Astrocyte (in vitro differentiated cells and primary cell): ENCODE data around the gene C4orf51. TPM values are rescaled to one million over a fixed set of nuclear protein-coding genes. Genes with fewer than 3 reads are reported as not detected.

Experiments
- DNase-seq: peaks from one replicate; pipeline ENCODE4 v3.0.0-alpha.2; 2010; ENCODE audit warnings: low read depth
- FAIRE-seq: peaks from 2 replicates; lab custom pipeline; 2011; peaks lifted over from hg19 to GRCh38; lab: Jason Lieb, UNC
- H2AFZ ChIP-seq: 2 replicates; pipeline ENCODE4 v1.6.0; 2012; ENCODE audit warnings: low read depth, low read length, inconsistent platforms
- H3K27ac ChIP-seq: 2 replicates; pipeline ENCODE4 v1.5.1; 2011; ENCODE audit warnings: low read depth, low read length, inconsistent platforms
- H3K27me3 ChIP-seq: 2 replicates; pipeline ENCODE4 v1.6.0; 2011; ENCODE audit warnings: low read length, inconsistent platforms; ENCODE audit not compliant: insufficient read depth
- H3K36me3 ChIP-seq: 2 replicates; pipeline ENCODE4 v1.5.1; 2011; ENCODE audit warnings: low read length, inconsistent platforms; ENCODE audit not compliant: insufficient read depth
- H3K4me1 ChIP-seq: 2 replicates; pipeline ENCODE4 v1.5.1; 2011; ENCODE audit warnings: low read length, inconsistent platforms; ENCODE audit not compliant: insufficient read depth
- H3K4me2 ChIP-seq: 2 replicates; pipeline ENCODE4 v1.6.0; 2012; ENCODE audit warnings: low read length, inconsistent platforms
- H3K4me3 ChIP-seq: 2 replicates; pipeline ENCODE4 v1.5.1; 2011; ENCODE audit warnings: low read depth, mild to moderate bottlenecking, low read length, inconsistent platforms; ENCODE audit not compliant: insufficient read depth
- H3K79me2 ChIP-seq: 2 replicates; pipeline ENCODE4 v1.6.0; 2012; ENCODE audit warnings: mild to moderate bottlenecking, low read length, inconsistent platforms; ENCODE audit not compliant: insufficient read depth
- H3K9ac ChIP-seq: 2 replicates; pipeline ENCODE4 v1.6.0; 2012; ENCODE audit warnings: mild to moderate bottlenecking, low read length, inconsistent platforms
- H3K9me3 ChIP-seq: 2 replicates; pipeline ENCODE4 v1.5.1; 2012; ENCODE audit warnings: low read depth, mild to moderate bottlenecking, low read length, inconsistent platforms; ENCODE audit not compliant: insufficient read depth
- H4K20me1 ChIP-seq: 2 replicates; pipeline ENCODE4 v1.6.0; 2012; ENCODE audit warnings: low read length, inconsistent platforms; ENCODE audit not compliant: insufficient read depth
- H3K27ac Mint-ChIP-seq: one replicate; pipeline ENCODE4 v1.8.0; 2021; ENCODE audit warnings: mild to moderate bottlenecking, mixed read lengths; ENCODE audit not compliant: unreplicated experiment
- H3K27me3 Mint-ChIP-seq: one replicate; pipeline ENCODE4 v1.8.0; 2021; ENCODE audit warnings: low read depth, mixed read lengths; ENCODE audit not compliant: unreplicated experiment
- H3K36me3 Mint-ChIP-seq: one replicate; pipeline ENCODE4 v1.8.0; 2021; ENCODE audit warnings: low read depth, mixed read lengths; ENCODE audit not compliant: unreplicated experiment
- H3K4me1 Mint-ChIP-seq: one replicate; pipeline ENCODE4 v1.8.0; 2021; ENCODE audit warnings: low read depth, mixed read lengths; ENCODE audit not compliant: unreplicated experiment
- H3K4me3 Mint-ChIP-seq: one replicate; pipeline ENCODE4 v1.8.0; 2021; ENCODE audit warnings: mild to moderate bottlenecking, moderate library complexity, mixed read lengths; ENCODE audit not compliant: unreplicated experiment
- H3K9me3 Mint-ChIP-seq: one replicate; pipeline ENCODE4 v1.8.0; 2021; ENCODE audit warnings: mild to moderate bottlenecking, mixed read lengths; ENCODE audit not compliant: unreplicated experiment
- CTCF ChIP-seq: IDR thresholded peaks from 2 replicates; pipeline ENCODE4 v1.5.1; 2011; ENCODE audit warnings: low read depth, mild to moderate bottlenecking, inconsistent platforms, low read length, moderate library complexity; ENCODE audit not compliant: insufficient read depth
- EZH2 ChIP-seq: IDR thresholded peaks from 2 replicates; pipeline ENCODE4 v1.6.1; 2012; ENCODE audit warnings: mild to moderate bottlenecking, low read length, inconsistent platforms; ENCODE audit not compliant: insufficient read depth
- total RNA-seq: library from RNA; stranded (reverse); gene quantifications from 2 replicates; pipeline ENCODE4 v1.2.1, GENCODE V29; 2021

The C4orf51 gene
- total RNA-seq, 1 donor from 2014 or later: not detected

GRCh38 chr4:145769450-145770037 lies 89.6 kb downstream of the C4orf51 start:
- H3K4me1 ChIP-seq: peaks cover 5% of the 10 kb centered on the region
- H3K4me2 ChIP-seq: no peak overlapping the region
- Mint-ChIP-seq H3K27me3 (no peaks in the 10 kb centered on the region), H3K4me1 (no peaks in the 10 kb centered on the region), H3K27ac (no peak overlapping the region), H3K9me3 (no peaks in the 10 kb centered on the region), H3K4me3 (no peak overlapping the region), H3K36me3 (peaks cover 32% of the 10 kb centered on the region)
- H2AFZ ChIP-seq: no peak overlapping the region
- H3K36me3 ChIP-seq: peaks cover 38% of the 10 kb centered on the region
- no peaks in the 10 kb centered on the region for H4K20me1 ChIP-seq
- TF ChIP-seq EZH2 (no peak), CTCF (no peak)
- H3K9ac ChIP-seq: no peak overlapping the region
- H3K27ac ChIP-seq: no peak overlapping the region
- no peaks in the 10 kb centered on the region for H3K79me2 ChIP-seq
- H3K4me3 ChIP-seq: no peak overlapping the region
- H3K9me3 ChIP-seq: no peaks in the 10 kb centered on the region
- FAIRE-seq (no peak), DNase-seq (no peak)
- no peaks in the 10 kb centered on the region for H3K27me3 ChIP-seq

- no peak overlapping the region for H3K27ac Mint-ChIP-seq
- H3K9ac ChIP-seq: no peak overlapping the region
- no peaks in the 10 kb centered on the region for H3K27me3 Mint-ChIP-seq
- no peaks in the 10 kb centered on the region for H3K4me1 Mint-ChIP-seq
- peaks cover 5% of the 10 kb centered on the region for H3K4me1 ChIP-seq
- no peaks in the 10 kb centered on the region for H3K9me3 ChIP-seq
- no peaks in the 10 kb centered on the region for H3K79me2 ChIP-seq
- no peaks in the 10 kb centered on the region for H4K20me1 ChIP-seq
- no peak for DNase-seq
- H2AFZ ChIP-seq: no peak overlapping the region
- no peaks in the 10 kb centered on the region for H3K9me3 Mint-ChIP-seq
- peaks cover 38% of the 10 kb centered on the region for H3K36me3 ChIP-seq
- H3K4me3 Mint-ChIP-seq: no peak overlapping the region
- H3K36me3 Mint-ChIP-seq: peaks cover 27% of the 10 kb centered on the region
- H3K4me3 ChIP-seq: no peak overlapping the region
- H3K4me2 ChIP-seq: no peak overlapping the region
- FAIRE-seq: no peak
- H3K27me3 ChIP-seq: no peaks in the 10 kb centered on the region
- H3K27ac ChIP-seq: no peak overlapping the region
- no peak for TF ChIP-seq EZH2
- no peak for TF ChIP-seq CTCF
Observed at GRCh38 chr4:145770124-145770523, 90.2 kb downstream of the C4orf51 start.

GRCh38 chr4:145772347-145772746 lies 92.4 kb downstream of the C4orf51 start:
- Histone ChIP-seq H3K4me3 (no peak overlapping the region), H4K20me1 (no peaks in the 10 kb centered on the region), H3K4me2 (no peak overlapping the region), H3K9ac (no peak overlapping the region), H3K4me1 (no peaks in the 10 kb centered on the region), H3K79me2 (no peaks in the 10 kb centered on the region), H3K27me3 (no peaks in the 10 kb centered on the region), H3K36me3 (peaks cover 46% of the 10 kb centered on the region), H3K9me3 (no peaks in the 10 kb centered on the region), H2AFZ (no peak overlapping the region), H3K27ac (no peak overlapping the region)
- Mint-ChIP-seq H3K36me3 (peaks cover 13% of the 10 kb centered on the region), H3K27me3 (no peaks in the 10 kb centered on the region), H3K27ac (no peak overlapping the region), H3K9me3 (no peaks in the 10 kb centered on the region), H3K4me3 (no peak overlapping the region), H3K4me1 (no peaks in the 10 kb centered on the region)
- DNase-seq (no peak), FAIRE-seq (no peak)
- TF ChIP-seq EZH2 (no peak), CTCF (no peak)
